Nephron progenitor cell (in vitro differentiated cells): ENCODE results near the gene SIRPG.

Experiments used
- DNase-seq: peaks from one replicate; pipeline ENCODE4 v3.0.0; 2021
- H3K27ac Mint-ChIP-seq: 2 replicates; pipeline ENCODE4 v1.8.0; 2021; ENCODE audit warnings: mild to moderate bottlenecking, moderate library complexity, mixed read lengths
- H3K27me3 Mint-ChIP-seq: 2 replicates; pipeline ENCODE4 v1.8.0; 2021; ENCODE audit warnings: mild to moderate bottlenecking, low read depth, mixed read lengths; ENCODE audit not compliant: poor library complexity
- H3K36me3 Mint-ChIP-seq: 2 replicates; pipeline ENCODE4 v1.8.0; 2021; ENCODE audit warnings: low read depth, mixed read lengths
- H3K4me1 Mint-ChIP-seq: 2 replicates; pipeline ENCODE4 v1.8.0; 2021; ENCODE audit warnings: mixed read lengths
- H3K4me3 Mint-ChIP-seq: 2 replicates; pipeline ENCODE4 v1.8.0; 2021; ENCODE audit warnings: mild to moderate bottlenecking, moderate library complexity, mixed read lengths
- H3K9me3 Mint-ChIP-seq: 2 replicates; pipeline ENCODE4 v1.8.0; 2021; ENCODE audit warnings: mild to moderate bottlenecking, moderate library complexity, mixed read lengths
- CTCF ChIP-seq: fragments of 200-600 bp; sonication (generic); IDR thresholded peaks from 2 replicates; pipeline ENCODE4 v1.5.0; 2021; ENCODE audit warnings: antibody characterized with exemption

The SIRPG gene

DNA sequence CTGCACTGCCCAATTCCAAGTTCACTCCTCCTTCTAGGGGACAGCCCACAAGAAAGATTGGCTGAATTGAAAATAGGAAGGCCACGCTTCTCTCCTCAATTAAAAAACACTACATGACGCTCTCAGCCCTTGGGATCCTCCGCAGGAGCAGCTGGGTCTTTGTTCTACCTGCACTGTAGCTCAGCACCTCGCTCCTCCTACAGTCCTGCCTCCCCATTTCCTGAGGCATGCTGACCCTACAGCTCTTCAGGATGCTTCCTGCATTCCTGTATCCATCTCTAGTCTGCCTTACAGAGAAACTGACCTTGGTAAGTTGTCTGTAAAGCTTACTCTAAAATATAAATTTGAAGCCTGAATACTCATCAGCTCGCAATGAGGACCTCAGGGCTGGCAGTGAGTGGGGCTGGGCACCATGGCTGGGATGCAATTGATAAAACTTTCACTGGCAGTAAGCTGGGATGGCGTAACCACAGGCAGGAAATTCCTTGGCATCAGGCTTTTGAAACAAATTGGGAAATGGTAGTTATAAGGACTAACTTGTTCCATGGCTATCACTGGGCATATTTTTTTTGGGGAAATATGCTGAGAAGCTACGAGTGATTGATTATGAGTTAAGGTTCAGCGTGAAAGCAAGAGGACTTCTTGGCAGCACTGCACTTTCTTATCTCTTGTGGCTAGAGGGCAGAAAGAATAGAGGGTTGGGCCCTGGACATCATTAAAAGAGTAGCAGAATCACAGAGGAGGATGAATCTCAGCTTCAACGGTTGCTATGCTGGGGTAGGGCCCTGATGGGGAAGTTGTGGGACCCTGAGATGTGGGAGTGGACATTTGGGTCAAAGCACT, 26.0 kb downstream of the SIRPG start:
- Mint-ChIP-seq H3K27ac (peak overlapping the region; percentile 40), H3K4me1 (peaks cover 13% of the 10 kb centered on the region), H3K9me3 (peaks cover 4% of the 10 kb centered on the region), H3K27me3 (peaks cover 22% of the 10 kb centered on the region), H3K4me3 (no peak overlapping the region), H3K36me3 (no peaks in the 10 kb centered on the region)
- DNase-seq: no peak
- TF ChIP-seq CTCF: no peak

DNA sequence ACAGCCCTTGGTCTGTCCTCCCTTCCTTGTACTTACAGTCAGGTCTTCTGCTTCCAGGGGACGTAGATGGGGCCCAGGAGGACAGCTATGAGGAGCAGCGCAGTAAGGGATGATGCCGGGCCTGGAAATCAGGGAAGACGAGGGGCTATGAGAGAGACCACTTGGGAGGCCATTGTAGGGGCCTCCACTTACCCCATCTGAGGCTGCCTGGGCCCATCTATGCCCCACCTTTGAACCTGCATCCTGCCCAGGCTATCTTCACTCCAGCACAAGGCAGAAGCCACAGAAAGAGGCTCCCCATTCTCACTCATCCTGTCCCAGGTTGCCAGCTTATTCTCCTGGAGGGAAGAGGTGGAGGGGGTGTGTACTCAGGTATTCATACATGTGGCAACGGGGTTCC, 27.4 kb downstream of the SIRPG start:
- peaks cover 13% of the 10 kb centered on the region for H3K4me1 Mint-ChIP-seq
- TF ChIP-seq CTCF: no peak
- H3K4me3 Mint-ChIP-seq: no peak overlapping the region
- peaks cover 22% of the 10 kb centered on the region for H3K27me3 Mint-ChIP-seq
- no peaks in the 10 kb centered on the region for H3K9me3 Mint-ChIP-seq
- H3K27ac Mint-ChIP-seq: no peak overlapping the region
- H3K36me3 Mint-ChIP-seq: no peaks in the 10 kb centered on the region
- DNase-seq: no peak

GRCh38 chr20:1629321-1629720, 28.3 kb downstream of the SIRPG start:
- H3K36me3 Mint-ChIP-seq: no peaks in the 10 kb centered on the region
- no peak for TF ChIP-seq CTCF
- H3K4me3 Mint-ChIP-seq: no peak overlapping the region
- DNase-seq: no peak
- peaks cover 13% of the 10 kb centered on the region for H3K4me1 Mint-ChIP-seq
- no peaks in the 10 kb centered on the region for H3K9me3 Mint-ChIP-seq
- H3K27ac Mint-ChIP-seq: no peak overlapping the region
- peaks cover 22% of the 10 kb centered on the region for H3K27me3 Mint-ChIP-seq

GRCh38 chr20:1628621-1629020, 29.0 kb downstream of the SIRPG start:
- Mint-ChIP-seq H3K36me3 (no peaks in the 10 kb centered on the region), H3K4me3 (no peak overlapping the region), H3K27ac (no peak overlapping the region), H3K4me1 (peaks cover 12% of the 10 kb centered on the region), H3K9me3 (no peaks in the 10 kb centered on the region), H3K27me3 (peaks cover 20% of the 10 kb centered on the region)
- no peak for TF ChIP-seq CTCF
- no peak for DNase-seq

DNA sequence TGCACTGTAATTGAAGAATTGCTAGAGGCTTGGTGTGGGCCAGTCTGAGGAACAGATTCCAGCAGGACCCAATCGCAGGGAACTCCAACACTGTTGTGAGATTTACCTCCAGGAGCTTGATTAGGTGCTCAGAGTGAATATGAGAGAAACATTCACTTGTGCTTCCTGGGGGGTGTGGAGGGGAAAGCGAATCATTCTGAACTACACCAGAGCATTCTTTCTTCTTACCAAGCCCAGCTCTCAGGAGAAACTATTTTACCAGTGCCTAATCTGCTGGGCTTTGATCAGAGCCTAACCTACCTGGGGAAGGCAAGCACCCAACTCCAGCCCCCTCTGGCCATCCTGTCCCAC, 30.4 kb downstream of the SIRPG start:
- H3K36me3 Mint-ChIP-seq: no peaks in the 10 kb centered on the region
- peaks cover 19% of the 10 kb centered on the region for H3K27me3 Mint-ChIP-seq
- no peak for TF ChIP-seq CTCF
- H3K27ac Mint-ChIP-seq: no peak overlapping the region
- H3K9me3 Mint-ChIP-seq: no peaks in the 10 kb centered on the region
- H3K4me3 Mint-ChIP-seq: no peak overlapping the region
- H3K4me1 Mint-ChIP-seq: peaks cover under 1% of the 10 kb centered on the region
- no peak for DNase-seq
